Fibroblast of villous mesenchyme (primary cell): ENCODE data around the gene MAST4. TPM values are rescaled to one million over a fixed set of nuclear protein-coding genes. Genes with fewer than 3 reads are reported as not detected.

ENCODE experiments used
- DNase-seq: peaks from one replicate; pipeline ENCODE4 v3.0.0-alpha.2; 2010; ENCODE audit warnings: low read depth
- H3K4me3 ChIP-seq: 2 replicates; pipeline ENCODE4 v1.5.1; 2011; ENCODE audit warnings: low read depth, mild to moderate bottlenecking, low read length
- CTCF ChIP-seq: IDR thresholded peaks from 2 replicates; pipeline ENCODE4 v1.5.1; 2012; ENCODE audit warnings: low read depth, mild to moderate bottlenecking, low read length; ENCODE audit not compliant: insufficient read depth
- total RNA-seq: library from RNA; depleted of rRNA; stranded (reverse); fragments of >200 nt; gene quantifications from 2 replicates; pipeline ENCODE4 v1.2.3, GENCODE V29; 2012

MAST4 gene
- total RNA-seq, 1 donor: 8.2 TPM

GRCh38 chr5:66909364-66909763 is 313.2 kb downstream of the MAST4 start:
- no peak for DNase-seq
- no peak for TF ChIP-seq CTCF
- no peak overlapping the region for H3K4me3 ChIP-seq

GRCh38 chr5:66912787-66913186 is 316.6 kb downstream of the MAST4 start:
- H3K4me3 ChIP-seq: no peak overlapping the region
- no peak for DNase-seq
- TF ChIP-seq CTCF: no peak

- DNase-seq: no peak
- H3K4me3 ChIP-seq: no peak overlapping the region
- TF ChIP-seq CTCF: no peak
These were observed 319.3 kb downstream of the MAST4 start for GRCh38 chr5:66915531-66915930.

GRCh38 chr5:66922881-66923280 is 326.7 kb downstream of the MAST4 start:
- H3K4me3 ChIP-seq: no peak overlapping the region
- TF ChIP-seq CTCF: no peak
- DNase-seq: no peak

- DNase-seq: no peak
- TF ChIP-seq CTCF: no peak
- H3K4me3 ChIP-seq: no peak overlapping the region
These were observed 327.3 kb downstream of the MAST4 start for GRCh38 chr5:66923457-66923856.

GRCh38 chr5:66923922-66924321 is 327.7 kb downstream of the MAST4 start:
- DNase-seq: no peak
- no peak overlapping the region for H3K4me3 ChIP-seq
- no peak for TF ChIP-seq CTCF

GRCh38 chr5:66927140-66927539 is 330.9 kb downstream of the MAST4 start:
- no peak for TF ChIP-seq CTCF
- DNase-seq: no peak
- no peak overlapping the region for H3K4me3 ChIP-seq
